HUES48 (cell line): ENCODE results near the gene COL27A1.
A peak's percentile ranks its signal among the peaks of the same experiment; 100 is the strongest.

Experiments
- H3K27ac ChIP-seq: one replicate; pipeline ENCODE4 v1.7.0; 2013; ENCODE audit warnings: low read depth, low read length, inconsistent platforms
- H3K27me3 ChIP-seq: 2 replicates; pipeline ENCODE4 v1.6.1; 2013; ENCODE audit warnings: mild to moderate bottlenecking, low read length; ENCODE audit not compliant: control insufficient read depth, insufficient read depth
- H3K36me3 ChIP-seq: 2 replicates; pipeline ENCODE4 v1.6.1; 2013; ENCODE audit warnings: low read length; ENCODE audit not compliant: control insufficient read depth, insufficient read depth
- H3K4me1 ChIP-seq: 2 replicates; pipeline ENCODE4 v1.6.1; 2013; ENCODE audit warnings: mild to moderate bottlenecking, low read length; ENCODE audit not compliant: control insufficient read depth, insufficient read depth
- H3K4me3 ChIP-seq: 2 replicates; pipeline ENCODE4 v1.5.1; 2013; ENCODE audit warnings: mild to moderate bottlenecking, low read depth, low read length
- H3K9ac ChIP-seq: 2 replicates; pipeline ENCODE4 v1.6.1; 2013; ENCODE audit warnings: mild to moderate bottlenecking, low read depth, low read length, moderate library complexity
- H3K9me3 ChIP-seq: 2 replicates; pipeline ENCODE4 v1.6.1; 2013; ENCODE audit warnings: low read length; ENCODE audit not compliant: control insufficient read depth, insufficient read depth

Gene COL27A1

DNA sequence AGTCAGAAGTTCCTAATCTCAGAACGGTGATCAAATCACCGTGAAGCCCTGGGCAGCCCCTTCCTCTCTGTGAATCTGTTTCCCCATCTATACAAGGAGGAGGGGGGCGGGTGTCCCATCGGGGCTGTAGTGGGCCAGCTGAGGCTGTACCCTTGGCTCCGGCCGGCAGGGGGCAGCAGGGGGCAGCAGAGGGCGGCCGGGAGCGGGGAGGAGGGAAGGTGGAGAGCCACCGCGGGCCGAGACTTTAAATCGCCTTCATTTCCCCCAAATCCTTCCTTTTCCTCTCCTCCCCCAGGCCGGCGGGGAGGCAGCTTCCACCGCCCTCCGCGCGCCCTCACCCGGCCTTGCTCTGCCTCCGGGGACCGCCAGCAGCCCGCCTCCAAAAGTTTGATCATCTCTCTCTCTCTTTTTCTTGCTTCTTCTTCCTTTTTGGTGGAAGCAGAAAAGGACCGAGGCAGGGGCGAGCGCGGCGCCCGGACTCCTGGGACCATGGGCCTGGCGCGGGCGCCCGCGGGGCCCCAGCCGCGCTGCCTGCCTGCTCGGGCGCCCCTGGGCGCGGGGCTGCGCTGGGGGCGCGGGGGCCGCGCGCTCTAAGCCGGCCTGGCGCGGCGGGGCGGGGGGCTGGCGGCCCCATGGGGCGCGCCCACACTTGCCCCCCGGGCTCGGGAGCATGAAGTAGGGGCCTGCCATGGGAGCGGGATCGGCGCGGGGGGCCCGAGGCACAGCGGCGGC lies at the start of gene COL27A1:
Gene COL27A1, plus strand, starts transcription at position 275 of the 732 bp plus-strand sequence. Its CDS starts 414 bp downstream, at position 689.
- H3K9me3 ChIP-seq, result no peaks in the 10 kb centered on the region
- H3K27me3 ChIP-seq, result peaks cover 38% of the 10 kb centered on the region
- H3K9ac ChIP-seq, result no peak within 1 kb of the TSS
- no peaks in the 10 kb centered on the region for H3K36me3 ChIP-seq
- peaks cover 16% of the 10 kb centered on the region for H3K4me1 ChIP-seq
- H3K27ac ChIP-seq, result peak within 1 kb of the TSS; percentile 10
- peak within 1 kb of the TSS; percentile 70 for H3K4me3 ChIP-seq

DNA sequence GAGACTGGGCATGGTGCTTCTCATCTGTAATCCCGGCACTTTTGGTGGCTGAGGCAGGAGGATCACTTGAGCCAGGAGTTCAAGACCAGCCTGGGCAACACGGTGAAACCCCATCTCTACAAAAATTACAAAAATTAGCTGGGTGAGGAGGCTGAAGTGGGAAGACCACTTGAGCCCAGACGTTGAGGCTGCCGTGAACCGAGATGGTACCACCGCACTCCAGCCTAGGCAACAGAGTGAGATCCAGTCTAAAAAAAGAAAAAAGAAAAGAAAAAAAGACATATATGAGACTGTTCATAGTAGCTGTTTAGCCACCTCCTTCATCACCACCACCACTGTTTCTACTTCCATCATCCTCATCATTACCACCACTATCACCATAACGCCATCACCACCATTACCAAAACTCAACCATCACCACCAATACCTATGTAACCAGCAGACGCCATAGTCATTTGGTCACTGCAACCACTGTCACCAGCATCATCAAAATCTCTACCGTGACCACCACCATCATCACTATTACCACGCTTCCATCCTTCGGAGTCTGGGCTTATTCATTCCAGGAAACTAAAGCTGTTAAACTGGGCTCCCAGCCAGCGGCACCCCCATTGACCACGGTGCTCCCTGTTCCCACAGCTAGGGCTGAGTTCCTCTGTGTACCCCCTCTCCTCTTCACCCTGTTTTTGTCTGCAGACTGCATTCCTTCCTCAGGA lies 47.9 kb upstream of the COL27A1 start:
- Histone ChIP-seq H3K9me3 (no peaks in the 10 kb centered on the region), H3K9ac (no peak overlapping the region), H3K4me3 (no peak overlapping the region), H3K27ac (no peak overlapping the region), H3K4me1 (peaks cover 8% of the 10 kb centered on the region; the same call in 1 of the 2 replicates), H3K36me3 (no peaks in the 10 kb centered on the region), H3K27me3 (peaks cover 31% of the 10 kb centered on the region)

DNA sequence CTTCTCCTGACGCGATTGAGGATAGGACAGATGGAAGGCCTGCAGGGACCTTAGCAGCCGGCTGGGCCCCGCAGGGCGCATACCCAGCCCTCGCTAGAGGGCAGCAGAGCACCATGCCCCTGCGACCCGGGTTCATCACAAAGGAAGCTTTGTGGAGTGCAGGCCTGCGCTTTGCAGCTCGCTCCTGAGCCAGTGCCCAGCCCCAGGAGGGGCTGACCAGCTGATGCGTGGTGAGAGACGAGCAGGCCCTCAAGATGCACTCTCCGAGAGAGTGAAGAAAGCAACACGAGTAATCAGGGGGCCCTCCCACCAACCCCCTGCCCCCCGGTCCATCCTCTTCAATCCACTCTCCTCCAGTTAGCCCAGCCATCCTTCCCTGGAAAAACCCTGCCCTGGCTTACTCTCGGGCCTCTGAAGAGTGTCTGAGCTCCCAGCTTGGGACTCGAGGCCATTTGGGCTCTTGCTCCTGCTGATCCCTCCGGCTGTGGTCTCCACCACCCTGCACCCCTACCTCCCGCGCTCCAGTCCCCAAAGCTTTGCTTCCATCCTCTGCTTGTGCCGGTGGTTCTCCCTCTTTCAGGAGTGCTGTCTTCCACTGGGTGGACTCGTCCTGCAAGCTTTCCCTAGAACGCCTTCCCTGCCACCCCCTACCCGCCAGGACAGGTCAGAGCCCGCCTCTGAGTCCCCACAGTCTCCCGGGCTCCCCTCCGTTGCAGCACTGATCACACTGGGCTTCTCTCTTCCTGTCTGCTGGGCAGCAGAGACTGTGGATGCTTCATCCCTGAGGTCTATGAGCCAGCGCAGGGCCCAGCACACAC lies 47.1 kb upstream of the COL27A1 start:
- Histone ChIP-seq H3K36me3 (no peaks in the 10 kb centered on the region), H3K4me3 (no peak overlapping the region), H3K27ac (no peak overlapping the region), H3K4me1 (peaks cover 8% of the 10 kb centered on the region; the same call in 1 of the 2 replicates), H3K27me3 (peaks cover 32% of the 10 kb centered on the region), H3K9me3 (no peaks in the 10 kb centered on the region), H3K9ac (no peak overlapping the region)

DNA sequence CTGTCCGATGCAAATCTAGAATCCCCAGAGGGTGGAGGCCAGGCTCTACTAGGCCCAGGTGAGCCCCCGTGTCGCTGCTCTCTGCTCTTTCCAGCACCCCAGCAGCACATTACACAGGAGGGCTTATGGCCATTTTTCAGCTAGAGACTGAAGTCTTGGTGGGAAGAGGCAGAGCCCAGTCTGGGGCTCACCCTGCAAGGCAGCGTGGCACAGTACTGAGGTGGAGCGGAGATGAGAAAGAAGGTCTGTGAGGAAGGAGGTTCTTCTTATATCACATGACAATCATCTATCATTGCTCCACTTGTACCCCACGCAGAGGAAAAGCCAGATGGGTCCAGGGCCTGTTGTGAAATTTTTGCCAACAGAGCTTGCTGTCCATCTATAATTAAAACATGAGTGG lies 46.2 kb upstream of the COL27A1 start:
- Histone ChIP-seq H3K4me3 (no peak overlapping the region), H3K36me3 (no peaks in the 10 kb centered on the region), H3K9ac (no peak overlapping the region), H3K27ac (no peak overlapping the region), H3K27me3 (peaks cover 37% of the 10 kb centered on the region), H3K4me1 (peaks cover 8% of the 10 kb centered on the region; the same call in 1 of the 2 replicates), H3K9me3 (no peaks in the 10 kb centered on the region)

- Histone ChIP-seq H3K27me3 (peaks cover 31% of the 10 kb centered on the region), H3K36me3 (no peaks in the 10 kb centered on the region), H3K9ac (no peak overlapping the region), H3K4me3 (no peak overlapping the region), H3K9me3 (no peaks in the 10 kb centered on the region), H3K27ac (no peak overlapping the region), H3K4me1 (peaks cover 8% of the 10 kb centered on the region; the same call in 1 of the 2 replicates)
Observed at GRCh38 chr9:114110180-114110579, 45.2 kb upstream of the COL27A1 start.

DNA sequence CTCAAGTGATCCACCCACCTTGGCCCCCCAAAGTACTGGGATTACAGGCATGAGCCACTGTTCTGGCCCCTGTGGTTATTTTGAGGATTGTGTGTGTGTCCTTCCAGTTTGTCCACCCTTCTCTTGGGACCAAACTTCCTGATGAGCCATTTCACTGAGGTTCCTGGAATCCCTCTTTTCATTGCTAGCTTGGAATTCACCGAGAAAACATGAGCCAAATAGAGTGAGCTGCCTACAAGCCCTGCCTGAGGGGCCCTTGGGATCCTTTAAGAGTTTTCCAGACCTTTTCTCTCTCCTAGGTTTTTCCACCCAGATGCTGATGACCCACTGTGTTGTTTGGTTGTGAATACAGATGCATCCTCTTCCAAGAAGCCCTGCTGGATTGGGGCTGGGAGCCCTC lies 43.0 kb upstream of the COL27A1 start:
- no peaks in the 10 kb centered on the region for H3K9me3 ChIP-seq
- H3K4me3 ChIP-seq, result no peak overlapping the region
- no peak overlapping the region for H3K27ac ChIP-seq
- H3K4me1 ChIP-seq, result peaks cover 8% of the 10 kb centered on the region; the same call in 1 of the 2 replicates
- no peaks in the 10 kb centered on the region for H3K36me3 ChIP-seq
- peaks cover 28% of the 10 kb centered on the region for H3K27me3 ChIP-seq
- H3K9ac ChIP-seq, result no peak overlapping the region

GRCh38 chr9:114112778-114113584 lies 42.4 kb upstream of the COL27A1 start:
- Histone ChIP-seq H3K9me3 (no peaks in the 10 kb centered on the region), H3K27me3 (peaks cover 26% of the 10 kb centered on the region), H3K36me3 (no peaks in the 10 kb centered on the region), H3K9ac (no peak overlapping the region), H3K27ac (no peak overlapping the region), H3K4me3 (no peak overlapping the region), H3K4me1 (peaks cover 8% of the 10 kb centered on the region; the same call in 1 of the 2 replicates)

GRCh38 chr9:114114364-114114763 lies 41.0 kb upstream of the COL27A1 start:
- Histone ChIP-seq H3K36me3 (no peaks in the 10 kb centered on the region), H3K27ac (no peak overlapping the region), H3K9ac (no peak overlapping the region), H3K27me3 (peaks cover 15% of the 10 kb centered on the region), H3K4me3 (no peak overlapping the region), H3K9me3 (no peaks in the 10 kb centered on the region), H3K4me1 (no peaks in the 10 kb centered on the region)

- Histone ChIP-seq H3K27me3 (peaks cover 10% of the 10 kb centered on the region), H3K36me3 (no peaks in the 10 kb centered on the region), H3K27ac (no peak overlapping the region)
Observed at GRCh38 chr9:114115654-114116125, 39.6 kb upstream of the COL27A1 start.

GRCh38 chr9:114116126-114116747 lies 39.1 kb upstream of the COL27A1 start:
- Histone ChIP-seq H3K9me3 (no peaks in the 10 kb centered on the region), H3K4me1 (no peaks in the 10 kb centered on the region), H3K27ac (no peak overlapping the region), H3K27me3 (peaks cover 10% of the 10 kb centered on the region), H3K4me3 (no peak overlapping the region), H3K9ac (no peak overlapping the region; the same call in 1 of the 2 replicates), H3K36me3 (no peaks in the 10 kb centered on the region)

More at GRCh38 chr9:114115654-114116125, 39.6 kb upstream of the COL27A1 start:
- no peak overlapping the region for H3K9ac ChIP-seq
- no peak overlapping the region for H3K4me3 ChIP-seq
- no peaks in the 10 kb centered on the region for H3K9me3 ChIP-seq
- H3K4me1 ChIP-seq, result no peaks in the 10 kb centered on the region
